GM12878 (cell line): Measurements from ENCODE around the gene GRK5. TPM values are rescaled to one million over a fixed set of nuclear protein-coding genes. Genes with fewer than 3 reads are reported as not detected.

Experiments
- ATAC-seq: fragments of 200-7000 bp; cut with Tn5 transposase; 3 replicates; pipeline ENCODE4 v1.9.1; 2020; ENCODE audit warnings: mild to moderate bottlenecking, moderate library complexity
- BruUV-seq: library from RNA; stranded (reverse); fragments of 400-500 nt; replicated peaks from 2 replicates; lab custom pipeline; 2021; lab: Mats Ljungman, UMichigan
- CTCF ChIA-PET: fragments of 300-600 bp; sonication (Branson Sonifier 250); formaldehyde crosslinking; extraction: SDS; loops from one replicate; lab custom pipeline; 2021; ENCODE audit warnings: inconsistent platforms; lab: Yijun Ruan, JAX
- POLR2A ChIA-PET: fragments of 350-600 bp; formaldehyde crosslinking; extraction: SDS; loops from one replicate; lab custom pipeline; 2021; ENCODE audit warnings: inconsistent platforms; lab: Charles Lee
- RAD21 ChIA-PET: fragments of 300-600 bp; sonication (Branson Sonifier 250); formaldehyde crosslinking; loops from one replicate; lab custom pipeline; 2023; ENCODE audit warnings: antibody characterized with exemption; ENCODE audit not compliant: unreplicated experiment; lab: Charles Lee
- SMC1A ChIA-PET: fragments of 300-600 bp; sonication (Branson Sonifier 250); formaldehyde crosslinking; loops from one replicate; lab custom pipeline; 2023; ENCODE audit not compliant: unreplicated experiment, uncharacterized antibody; lab: Charles Lee
- DNase-seq: peaks from one replicate; pipeline ENCODE4 v3.0.0-alpha.2; 2011; ENCODE audit warnings: low read depth, low spot score
- FAIRE-seq: peaks from 3 replicates; lab custom pipeline; 2011; peaks lifted over from hg19 to GRCh38; lab: Jason Lieb, UNC
- H2AFZ ChIP-seq: 2 replicates; pipeline ENCODE4 v1.6.0; 2011; ENCODE audit warnings: low read depth, low read length, control low read depth; ENCODE audit not compliant: control insufficient read depth
- H3K27ac ChIP-seq: 2 replicates; pipeline ENCODE4 v1.5.1; 2011; ENCODE audit warnings: control low read depth; ENCODE audit not compliant: control insufficient read depth, insufficient read depth
- H3K27me3 ChIP-seq, 2 experiments: replicated peaks in 1 of 2; 2 replicates each; pipeline versions ENCODE4 v1.6.0 to v1.6.1; 2011; ENCODE audit warnings: low read length in 1 of 2; ENCODE audit not compliant: control insufficient read depth in 2 of 2, insufficient read depth in 2 of 2
- H3K36me3 ChIP-seq, 2 experiments: 2 replicates each; pipeline ENCODE4 v1.5.1; 2011; ENCODE audit warnings: low read length in 1 of 2; ENCODE audit not compliant: control insufficient read depth in 2 of 2, insufficient read depth in 2 of 2
- H3K4me1 ChIP-seq: 2 replicates; pipeline ENCODE4 v1.6.1; 2011; ENCODE audit warnings: mild to moderate bottlenecking, low read length, moderate library complexity, mixed read lengths; ENCODE audit not compliant: control insufficient read depth, insufficient read depth
- H3K4me2 ChIP-seq: 2 replicates; pipeline ENCODE4 v1.6.0; 2011; ENCODE audit warnings: control low read depth; ENCODE audit not compliant: control insufficient read depth, insufficient read depth
- H3K4me3 ChIP-seq: fragments of 200-600 bp; sonication (generic); 2 replicates; pipeline ENCODE4 v1.5.1; 2016
- H3K79me2 ChIP-seq: 2 replicates; pipeline ENCODE4 v1.6.0; 2011; ENCODE audit warnings: low read length; ENCODE audit not compliant: control insufficient read depth, insufficient read depth
- H3K9ac ChIP-seq: 2 replicates; pipeline ENCODE4 v1.8.0; 2011; ENCODE audit warnings: low read length, control low read depth, mixed read lengths; ENCODE audit not compliant: control insufficient read depth, insufficient read depth
- H3K9me3 ChIP-seq: replicated peaks from 3 replicates; pipeline ENCODE4 v1.5.1; 2011; ENCODE audit warnings: mild to moderate bottlenecking, low read length; ENCODE audit not compliant: control insufficient read depth, insufficient read depth
- H4K20me1 ChIP-seq: 2 replicates; pipeline ENCODE4 v1.6.0; 2011; ENCODE audit not compliant: control insufficient read depth, insufficient read depth
- CBFB ChIP-seq: IDR thresholded peaks from 2 replicates; pipeline ENCODE4 v1.6.1; 2016; ENCODE audit warnings: antibody characterized with exemption, low read depth
- DPF2 ChIP-seq: fragments of 450-650 bp; IDR thresholded peaks from 2 replicates; pipeline ENCODE4 v1.6.1; 2017; ENCODE audit warnings: mild to moderate bottlenecking
- KAT2A ChIP-seq: conservative IDR thresholded peaks from 2 replicates; pipeline ENCODE4 v1.6.1; 2011; ENCODE audit warnings: low read depth, low read length; ENCODE audit not compliant: control insufficient read depth
- MTA3 ChIP-seq: IDR thresholded peaks from 2 replicates; pipeline ENCODE4 v1.6.1; 2012; ENCODE audit warnings: low read length, inconsistent platforms, borderline replicate concordance
- NR2C1 ChIP-seq: fragments of 450-650 bp; IDR thresholded peaks from 2 replicates; pipeline ENCODE4 v1.6.1; 2017; ENCODE audit warnings: antibody characterized with exemption, mild to moderate bottlenecking, moderate library complexity
- SIN3A ChIP-seq: IDR thresholded peaks from 2 replicates; pipeline ENCODE4 v1.6.1; 2012; ENCODE audit warnings: low read depth, low read length, improper control_type of control experiment
- TBL1XR1 ChIP-seq: IDR thresholded peaks from 2 replicates; pipeline ENCODE4 v1.6.1; 2012; ENCODE audit warnings: low read depth, low read length, improper control_type of control experiment
- whole genome bisulfite sequencing: methylation state at CpG from one replicate; pipeline ENCODE4 v1.1.6; 2016; ENCODE audit warnings: low lambda C conversion rate; ENCODE audit not compliant: insufficient replicate concordance, insufficient coverage; ENCODE audit errors: missing lambda C conversion rate; 5-methylcytosine and 5-hydroxymethylcytosine counted together
- in situ Hi-C: fragments of 300-500 bp; cut with MboI; formaldehyde crosslinking; loops from 9 replicates; pipeline ENCODE4 v1.14.3; 2018; ENCODE audit warnings: mixed read lengths
- intact Hi-C: fragments of 100-400 bp; cut with micrococcal nuclease; formaldehyde crosslinking; loops from one replicate; pipeline ENCODE4 v1.14.2; 2022; ENCODE audit not compliant: unreplicated experiment
- polyA plus RNA-seq, 11 experiments: library from polyadenylated mRNA; depleted of rRNA in 4 of 11; unstranded in 6 of 11; stranded (reverse) in 5 of 11; fragments of >200 nt; fragmentation: Nextera tagmentation in 4 of 11; fragmentation: Illumina TruSeq in 1 of 11; extraction: Ambion mirVana in 4 of 11; extraction: Trizol in 1 of 11; gene quantifications; 1 replicate in 1 of 11; 2 replicates in 10 of 11; pipeline versions ENCODE4 v1.2.1 to v1.2.3, GENCODE V29; 2011 to 2016; ENCODE audit warnings: inconsistent platforms in 2 of 11, missing spikeins in 2 of 11, low read depth in 1 of 11
- total RNA-seq, 4 experiments: library from RNA; depleted of rRNA in 3 of 4; stranded (reverse); fragments of >200 nt in 3 of 4; fragmentation: Illumina TruSeq in 1 of 4; extraction: Trizol in 1 of 4; gene quantifications; 2 replicates each; pipeline versions ENCODE4 v1.2.1 to v1.2.3, GENCODE V29; 2013 to 2021
- TF ChIP-seq, protein P1 (sequence below): fragments of 450-650 bp; conservative IDR thresholded peaks from 2 replicates; pipeline ENCODE4 v1.6.1; 2017; ENCODE audit warnings: mild to moderate bottlenecking, moderate library complexity
- TF ChIP-seq, protein P2 (sequence below): fragments of 450-650 bp; IDR thresholded peaks from 2 replicates; pipeline ENCODE4 v1.6.1; 2016; ENCODE audit warnings: mild to moderate bottlenecking

GRK5 gene
- total and polyA plus RNA-seq, 10 of the 15 experiments (the other 5 are each of a cell fraction or from before 2014, with no cell fraction given): 0.11 to 22.1 (median 10.0) TPM

- POLR2A ChIA-PET: no interaction called here
- intact Hi-C loops (no loop called here), in situ Hi-C loops (no loop called here)
- Histone ChIP-seq H3K4me3 (no peak overlapping the region), H3K36me3 (peaks cover 7% of the 10 kb centered on the region in 2 experiments; a peak in 3 of 4 replicates), H3K79me2 (no peaks in the 10 kb centered on the region), H3K4me2 (no peak overlapping the region), H3K9me3 (no peaks in the 10 kb centered on the region), H4K20me1 (no peaks in the 10 kb centered on the region), H2AFZ (no peak overlapping the region), H3K4me1 (peaks cover 23% of the 10 kb centered on the region), H3K27me3 (no peaks in the 10 kb centered on the region), H3K9ac (no peak overlapping the region), H3K27ac (no peak overlapping the region)
- CTCF ChIA-PET: no interaction called here
- RAD21 ChIA-PET: interaction anchor here (1.4 kb wide), 1 partner anchor 191 kb away, joined by 3 read pairs; no protein-coding TSS in a partner anchor
- 96% methylated on average over 6 of the region's 6 CpGs for WGBS
- DNase-seq (no peak), ATAC-seq (no peak), FAIRE-seq (no peak)
- TF ChIP-seq MTA3 (no peak), SIN3A (no peak), KAT2A (no peak), NR2C1 (no peak), DPF2 (no peak), TBL1XR1 (no peak), CBFB (no peak)
- TF ChIP-seq, protein P1, sequence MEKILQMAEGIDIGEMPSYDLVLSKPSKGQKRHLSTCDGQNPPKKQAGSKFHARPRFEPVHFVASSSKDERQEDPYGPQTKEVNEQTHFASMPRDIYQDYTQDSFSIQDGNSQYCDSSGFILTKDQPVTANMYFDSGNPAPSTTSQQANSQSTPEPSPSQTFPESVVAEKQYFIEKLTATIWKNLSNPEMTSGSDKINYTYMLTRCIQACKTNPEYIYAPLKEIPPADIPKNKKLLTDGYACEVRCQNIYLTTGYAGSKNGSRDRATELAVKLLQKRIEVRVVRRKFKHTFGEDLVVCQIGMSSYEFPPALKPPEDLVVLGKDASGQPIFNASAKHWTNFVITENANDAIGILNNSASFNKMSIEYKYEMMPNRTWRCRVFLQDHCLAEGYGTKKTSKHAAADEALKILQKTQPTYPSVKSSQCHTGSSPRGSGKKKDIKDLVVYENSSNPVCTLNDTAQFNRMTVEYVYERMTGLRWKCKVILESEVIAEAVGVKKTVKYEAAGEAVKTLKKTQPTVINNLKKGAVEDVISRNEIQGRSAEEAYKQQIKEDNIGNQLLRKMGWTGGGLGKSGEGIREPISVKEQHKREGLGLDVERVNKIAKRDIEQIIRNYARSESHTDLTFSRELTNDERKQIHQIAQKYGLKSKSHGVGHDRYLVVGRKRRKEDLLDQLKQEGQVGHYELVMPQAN: no peak
- TF ChIP-seq, protein P2, sequence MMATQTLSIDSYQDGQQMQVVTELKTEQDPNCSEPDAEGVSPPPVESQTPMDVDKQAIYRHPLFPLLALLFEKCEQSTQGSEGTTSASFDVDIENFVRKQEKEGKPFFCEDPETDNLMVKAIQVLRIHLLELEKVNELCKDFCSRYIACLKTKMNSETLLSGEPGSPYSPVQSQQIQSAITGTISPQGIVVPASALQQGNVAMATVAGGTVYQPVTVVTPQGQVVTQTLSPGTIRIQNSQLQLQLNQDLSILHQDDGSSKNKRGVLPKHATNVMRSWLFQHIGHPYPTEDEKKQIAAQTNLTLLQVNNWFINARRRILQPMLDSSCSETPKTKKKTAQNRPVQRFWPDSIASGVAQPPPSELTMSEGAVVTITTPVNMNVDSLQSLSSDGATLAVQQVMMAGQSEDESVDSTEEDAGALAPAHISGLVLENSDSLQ: no peak
- SMC1A ChIA-PET: no interaction called here
- BruUV-seq: no TSS peak
Measured at GRCh38 chr10:119397416-119397815, 190.0 kb downstream of the GRK5 start.
